ENCODE data around the gene TRMT10B.

TRMT10B gene
- total RNA-seq, result 5.0 to 16.1 (median 14.2) reads per million in 4 donors

GRCh38 chr9:37753489-37754190, at the start of gene TRMT10B:
TRMT10B (plus strand) TSS chr9:37753805; CDS start chr9:37761932, 8,127 bp downstream.
- DNase-seq, result peak; percentile 24 to 75 (median 59)

GRCh38 chr9:37705787-37706186, 47.8 kb upstream of the TRMT10B start:
- DNase-seq, result no peak

GRCh38 chr9:37706290-37706689, 47.3 kb upstream of the TRMT10B start:
- no peak for DNase-seq

GRCh38 chr9:37707748-37708147, 45.9 kb upstream of the TRMT10B start:
- no peak for DNase-seq

GRCh38 chr9:37710046-37710445, 43.6 kb upstream of the TRMT10B start:
- no peak for DNase-seq

- DNase-seq, result no peak
These were observed 38.3 kb upstream of the TRMT10B start for GRCh38 chr9:37715260-37715659.

GRCh38 chr9:37715991-37716505, 37.6 kb upstream of the TRMT10B start:
- no peak for DNase-seq

GRCh38 chr9:37719526-37719925, 34.1 kb upstream of the TRMT10B start:
- no peak for DNase-seq

- no peak for DNase-seq
These were observed 26.6 kb upstream of the TRMT10B start for GRCh38 chr9:37727013-37727412.

- DNase-seq, result no peak
These were observed 24.1 kb upstream of the TRMT10B start for GRCh38 chr9:37729499-37729898.

- DNase-seq, result no peak
These were observed 23.3 kb upstream of the TRMT10B start for GRCh38 chr9:37730256-37730655.

GRCh38 chr9:37730839-37731238, 22.8 kb upstream of the TRMT10B start:
- no peak for DNase-seq

GRCh38 chr9:37732086-37732741, 21.4 kb upstream of the TRMT10B start:
- no peak for DNase-seq

GRCh38 chr9:37732952-37733351, 20.7 kb upstream of the TRMT10B start:
- DNase-seq, result no peak

- no peak for DNase-seq
These were observed 14.4 kb upstream of the TRMT10B start for GRCh38 chr9:37739222-37739621.

GRCh38 chr9:37740128-37740527, 13.5 kb upstream of the TRMT10B start:
- no peak for DNase-seq

GRCh38 chr9:37740631-37741328, 12.8 kb upstream of the TRMT10B start:
- no peak for DNase-seq

GRCh38 chr9:37745970-37746369, 7.6 kb upstream of the TRMT10B start:
- DNase-seq, result no peak

GRCh38 chr9:37746448-37747270, 6.9 kb upstream of the TRMT10B start:
- DNase-seq, result no peak

- peak in 3 of 5 donors; percentile 25 to 53 (median 41) for DNase-seq
These were observed 6.3 kb upstream of the TRMT10B start for GRCh38 chr9:37747271-37747753.

GRCh38 chr9:37749129-37749528, 4.5 kb upstream of the TRMT10B start:
- no peak for DNase-seq

- no peak for DNase-seq
These were observed 2.4 kb upstream of the TRMT10B start for GRCh38 chr9:37751186-37751585.
